Hepatocyte (in vitro differentiated cells): ENCODE data around the gene TAS1R2.

Source experiments
- CTCF ChIP-seq: fragments of 200-600 bp; sonication (generic); IDR thresholded peaks from 2 replicates; pipeline ENCODE4 v1.5.1; 2016; ENCODE audit warnings: antibody characterized with exemption, mild to moderate bottlenecking; ENCODE audit not compliant: poor library complexity
- EZH2 ChIP-seq: fragments of 200-600 bp; sonication (generic); IDR thresholded peaks from 2 replicates; pipeline ENCODE4 v1.6.1; 2016; ENCODE audit warnings: antibody characterized with exemption, mild to moderate bottlenecking, borderline replicate concordance

GRCh38 chr1:18819203-18819602, 40.3 kb downstream of the TAS1R2 start:
- TF ChIP-seq CTCF (no peak), EZH2 (no peak)
